ENCODE results near the gene PGA5.

- TF ChIP-seq EZH2 (IDR thresholded peaks at IDR 0.05) (no peak), POLR2AphosphoS5 (IDR thresholded peaks at IDR 0.05; ENCODE audit: borderline replicate concordance, low read depth, low read length) (no peak)
Observed at GRCh38 chr11:61201476-61201875, 39.5 kb upstream of the PGA5 start.

Measured in SK-N-MC (cell line).